Mesenchymal stem cell (in vitro differentiated cells and primary cell): ENCODE measurements around the gene CFAP300.

Source experiments
- DNase-seq: peaks from one replicate; pipeline ENCODE4 v3.0.0-alpha.2; 2013
- H2AFZ ChIP-seq: one replicate; pipeline ENCODE4 v1.6.1; 2013; ENCODE audit warnings: low read depth, mild to moderate bottlenecking, control low read depth, inconsistent platforms, low read length, moderate library complexity
- H2AK5ac ChIP-seq: 2 replicates; pipeline ENCODE4 v1.6.1; 2013; ENCODE audit warnings: low read length, moderate library complexity, mild to moderate bottlenecking, inconsistent platforms; ENCODE audit not compliant: severe bottlenecking
- H2BK120ac ChIP-seq: one replicate; pipeline ENCODE4 v1.6.1; 2013; ENCODE audit warnings: low read depth, mild to moderate bottlenecking, inconsistent platforms, low read length, moderate library complexity
- H2BK12ac ChIP-seq, 2 experiments: one replicate each; pipeline ENCODE4 v1.6.1; 2013; ENCODE audit warnings: inconsistent platforms in 2 of 2, low read length in 2 of 2, mild to moderate bottlenecking in 2 of 2, moderate library complexity in 2 of 2, control low read depth in 1 of 2
- H2BK15ac ChIP-seq: one replicate; pipeline ENCODE4 v1.6.1; 2013; ENCODE audit warnings: mild to moderate bottlenecking, low read depth, inconsistent platforms; ENCODE audit not compliant: poor library complexity, severe bottlenecking
- H2BK5ac ChIP-seq: 2 replicates; pipeline ENCODE4 v1.6.1; 2013; ENCODE audit warnings: low read depth, mild to moderate bottlenecking, low read length, control low read depth, inconsistent platforms; ENCODE audit not compliant: poor library complexity, severe bottlenecking
- H3K14ac ChIP-seq, 2 experiments: one replicate each; pipeline ENCODE4 v1.6.1; 2013; ENCODE audit warnings: inconsistent platforms in 2 of 2, low read length in 2 of 2, control low read depth in 1 of 2, mild to moderate bottlenecking in 1 of 2, moderate library complexity in 1 of 2
- H3K18ac ChIP-seq, 2 experiments: one replicate each; pipeline ENCODE4 v1.6.1; 2013; ENCODE audit warnings: inconsistent platforms in 2 of 2, low read length in 2 of 2, control low read depth in 1 of 2, low read depth in 1 of 2, mild to moderate bottlenecking in 1 of 2
- H3K23ac ChIP-seq, 2 experiments: one replicate each; pipeline ENCODE4 v1.6.1; 2013; ENCODE audit warnings: inconsistent platforms in 2 of 2, low read length in 2 of 2, mild to moderate bottlenecking in 2 of 2, moderate library complexity in 2 of 2, control low read depth in 1 of 2
- H3K27ac ChIP-seq: 2 replicates; pipeline ENCODE4 v1.5.1; 2013; ENCODE audit warnings: mild to moderate bottlenecking, moderate library complexity, low read length, control low read depth, inconsistent platforms; ENCODE audit not compliant: poor library complexity, severe bottlenecking
- H3K27me3 ChIP-seq, 2 experiments: 2 replicates each; pipeline versions ENCODE4 v1.6.1 to v1.7.0; 2013; ENCODE audit warnings: low read length in 2 of 2, mild to moderate bottlenecking in 2 of 2, moderate library complexity in 2 of 2, control low read depth in 1 of 2, inconsistent platforms in 1 of 2; ENCODE audit not compliant: control insufficient read depth in 1 of 2, insufficient read depth in 1 of 2
- H3K36me3 ChIP-seq, 2 experiments: 2 replicates each; pipeline versions ENCODE4 v1.6.1 to v1.7.0; 2013; ENCODE audit warnings: low read length in 2 of 2, control low read depth in 1 of 2, inconsistent platforms in 1 of 2, low read depth in 1 of 2, mild to moderate bottlenecking in 1 of 2; ENCODE audit not compliant: insufficient read depth in 2 of 2, control insufficient read depth in 1 of 2
- H3K4ac ChIP-seq, 2 experiments: one replicate each; pipeline ENCODE4 v1.6.1; 2013; ENCODE audit warnings: inconsistent platforms in 2 of 2, low read length in 2 of 2, mild to moderate bottlenecking in 2 of 2, moderate library complexity in 2 of 2, control low read depth in 1 of 2, low read depth in 1 of 2
- H3K4me1 ChIP-seq: 2 replicates; pipeline ENCODE4 v1.6.1; 2013; ENCODE audit warnings: low read depth, low read length, control low read depth; ENCODE audit not compliant: control insufficient read depth, insufficient read depth
- H3K4me2 ChIP-seq: 2 replicates; pipeline ENCODE4 v1.6.1; 2013; ENCODE audit warnings: low read length, mild to moderate bottlenecking, inconsistent platforms; ENCODE audit not compliant: poor library complexity, severe bottlenecking
- H3K4me3 ChIP-seq, 2 experiments: 2 replicates each; pipeline versions ENCODE4 v1.5.1 to v1.7.0; 2013; ENCODE audit warnings: low read length in 2 of 2, mild to moderate bottlenecking in 2 of 2, control low read depth in 1 of 2, low read depth in 1 of 2; ENCODE audit not compliant: insufficient read depth in 1 of 2
- H3K79me1 ChIP-seq: replicated peaks from 2 replicates; pipeline ENCODE4 v1.6.1; 2013; ENCODE audit warnings: mild to moderate bottlenecking, control low read depth, low read length, inconsistent platforms; ENCODE audit not compliant: poor library complexity, severe bottlenecking
- H3K9ac ChIP-seq: 2 replicates; pipeline ENCODE4 v1.7.0; 2013; ENCODE audit warnings: mild to moderate bottlenecking, low read length, moderate library complexity
- H3K9me3 ChIP-seq: 2 replicates; pipeline ENCODE4 v1.7.0; 2013; ENCODE audit warnings: mild to moderate bottlenecking, low read length; ENCODE audit not compliant: control insufficient read depth
- H4K8ac ChIP-seq: one replicate; pipeline ENCODE4 v1.6.1; 2013; ENCODE audit warnings: inconsistent platforms, mild to moderate bottlenecking, low read length, moderate library complexity
- H4K91ac ChIP-seq: one replicate; pipeline ENCODE4 v1.6.1; 2013; ENCODE audit warnings: mild to moderate bottlenecking, low read length, inconsistent platforms
- WGBS: methylation state at CpG from one replicate; pipeline ENCODE4 v1.1.7; 2013; ENCODE audit warnings: mixed read lengths; 5-methylcytosine and 5-hydroxymethylcytosine counted together

Gene CFAP300

GRCh38 chr11:102062106-102062505 lies 14.9 kb downstream of the CFAP300 start:
- Histone ChIP-seq H3K4me2 (no peak overlapping the region), H4K8ac (no peak overlapping the region), H4K91ac (no peak overlapping the region), H3K4ac (no peak overlapping the region), H3K4me3 (no peak overlapping the region), H3K27me3 (no peaks in the 10 kb centered on the region), H3K18ac (no peak overlapping the region), H3K23ac (no peak overlapping the region), H2BK5ac (no peak overlapping the region), H3K79me1 (no peaks in the 10 kb centered on the region), H2AK5ac (no peak overlapping the region), H2BK12ac (no peak overlapping the region), H3K14ac (no peak overlapping the region), H2BK15ac (no peak overlapping the region), H3K36me3 (peaks cover 0 to 16% of the 10 kb centered on the region in 2 experiments), H3K9me3 (no peaks in the 10 kb centered on the region), H2BK120ac (no peak overlapping the region), H2AFZ (no peak overlapping the region), H3K4me1 (no peaks in the 10 kb centered on the region), H3K27ac (no peak overlapping the region), H3K9ac (no peak overlapping the region)
- 95% methylated on average over 2 of the region's 2 CpGs for WGBS
- no peak for DNase-seq

DNA sequence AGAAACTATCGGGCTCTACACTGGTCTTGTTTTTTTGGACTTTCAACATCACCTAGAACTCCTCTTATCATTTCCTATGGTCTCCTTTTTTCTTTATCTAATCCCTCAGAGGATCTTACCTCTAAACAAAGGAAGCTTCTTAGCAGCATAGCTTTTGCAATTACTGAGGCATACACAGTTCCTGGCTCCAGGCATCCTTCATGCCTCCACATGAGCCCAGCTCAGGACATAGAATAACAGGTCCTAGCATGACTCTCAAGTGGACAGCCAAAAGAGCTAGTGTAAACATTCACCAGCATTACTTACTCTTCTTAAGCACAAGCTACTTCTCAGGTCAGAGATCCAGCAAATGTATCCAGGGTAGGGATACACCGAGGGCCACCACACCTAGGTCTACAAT lies 17.1 kb downstream of the CFAP300 start:
- no peak overlapping the region for H2BK12ac ChIP-seq
- no peaks in the 10 kb centered on the region for H3K4me1 ChIP-seq
- H3K4me2 ChIP-seq, result no peak overlapping the region
- peaks cover 4% of the 10 kb centered on the region for H3K9me3 ChIP-seq
- H2AK5ac ChIP-seq, result no peak overlapping the region
- H3K18ac ChIP-seq, result no peak overlapping the region
- H3K4ac ChIP-seq, result no peak overlapping the region
- no peak overlapping the region for H4K91ac ChIP-seq
- H3K36me3 ChIP-seq, result peaks cover 0 to 13% of the 10 kb centered on the region in 2 experiments
- 100% methylated on average over 1 of the region's 2 CpGs for WGBS
- H3K27ac ChIP-seq, result no peak overlapping the region
- no peak overlapping the region for H2BK120ac ChIP-seq
- no peak overlapping the region for H3K23ac ChIP-seq
- H3K14ac ChIP-seq, result no peak overlapping the region
- no peak overlapping the region for H4K8ac ChIP-seq
- H2AFZ ChIP-seq, result no peak overlapping the region
- H2BK5ac ChIP-seq, result no peak overlapping the region
- no peak overlapping the region for H3K4me3 ChIP-seq
- no peak overlapping the region for H3K9ac ChIP-seq
- H3K27me3 ChIP-seq, result no peaks in the 10 kb centered on the region
- no peak overlapping the region for H2BK15ac ChIP-seq
- no peak for DNase-seq
- H3K79me1 ChIP-seq, result no peaks in the 10 kb centered on the region

GRCh38 chr11:102070766-102071165 lies 23.5 kb downstream of the CFAP300 start:
- no peak overlapping the region for H2BK120ac ChIP-seq
- no peak overlapping the region for H4K8ac ChIP-seq
- no peaks in the 10 kb centered on the region for H3K4me1 ChIP-seq

GRCh38 chr11:102071497-102072472 lies 24.5 kb downstream of the CFAP300 start:
- H4K91ac ChIP-seq, result no peak overlapping the region
- DNase-seq, result no peak
- H3K9ac ChIP-seq, result no peak overlapping the region
- no peak overlapping the region for H2AK5ac ChIP-seq
- H3K23ac ChIP-seq, result no peak overlapping the region
- no peak overlapping the region for H4K8ac ChIP-seq
- H2BK120ac ChIP-seq, result no peak overlapping the region
- no peak overlapping the region for H2BK15ac ChIP-seq
- no peaks in the 10 kb centered on the region for H3K79me1 ChIP-seq
- H2AFZ ChIP-seq, result no peak overlapping the region
- H3K4ac ChIP-seq, result no peak overlapping the region
- H3K4me2 ChIP-seq, result no peak overlapping the region
- no peaks in the 10 kb centered on the region for H3K4me1 ChIP-seq
- no peak overlapping the region for H3K18ac ChIP-seq
- peaks cover 3 to 10% of the 10 kb centered on the region in 2 experiments for H3K36me3 ChIP-seq
- no peak overlapping the region for H3K27ac ChIP-seq
- no CpG with 5 or more reads among the region's 1 CpG for WGBS
- no peak overlapping the region for H2BK5ac ChIP-seq
- no peak overlapping the region for H3K14ac ChIP-seq
- no peaks in the 10 kb centered on the region for H3K27me3 ChIP-seq
- no peak overlapping the region for H3K4me3 ChIP-seq
- H2BK12ac ChIP-seq, result no peak overlapping the region
- H3K9me3 ChIP-seq, result peaks cover 39% of the 10 kb centered on the region

More at GRCh38 chr11:102070766-102071165, 23.5 kb downstream of the CFAP300 start:
- Histone ChIP-seq H2BK15ac (no peak overlapping the region), H3K9ac (no peak overlapping the region), H2BK5ac (no peak overlapping the region), H3K4ac (no peak overlapping the region), H2BK12ac (no peak overlapping the region), H3K18ac (no peak overlapping the region), H2AFZ (no peak overlapping the region), H3K14ac (no peak overlapping the region), H3K4me3 (peak overlapping the region in 1 of 2 experiments; percentile 13), H4K91ac (no peak overlapping the region), H2AK5ac (no peak overlapping the region), H3K23ac (no peak overlapping the region), H3K27me3 (no peaks in the 10 kb centered on the region), H3K4me2 (no peak overlapping the region), H3K79me1 (no peaks in the 10 kb centered on the region), H3K36me3 (peaks cover 3 to 10% of the 10 kb centered on the region in 2 experiments), H3K27ac (no peak overlapping the region), H3K9me3 (peaks cover 39% of the 10 kb centered on the region)
- 0% methylated on average over 1 of the region's 1 CpG for whole genome bisulfite sequencing
- no peak for DNase-seq
